Panc1 (cell line): Measurements from ENCODE around the gene SBF1. TPM values are rescaled to one million over a fixed set of nuclear protein-coding genes. Genes with fewer than 3 reads are reported as not detected.
A peak's percentile ranks its signal among the peaks of the same experiment; 100 is the strongest.

Source experiments
- ATAC-seq: fragments of 200-7000 bp; cut with Tn5 transposase; 2 replicates; pipeline ENCODE4 v1.9.1; 2020; ENCODE audit warnings: mild to moderate bottlenecking, moderate library complexity
- BruUV-seq: library from RNA; stranded (reverse); fragments of 400-500 nt; replicated peaks from 2 replicates; lab custom pipeline; 2021; lab: Mats Ljungman, UMichigan
- CTCF ChIA-PET: fragments of 300-600 bp; sonication (Branson Sonifier 250); formaldehyde crosslinking; loops from one replicate; lab custom pipeline; 2022; ENCODE audit warnings: antibody characterized with exemption; lab: Charles Lee
- POLR2A ChIA-PET: fragments of 300-600 bp; sonication (Branson Sonifier 250); formaldehyde crosslinking; loops from one replicate; lab custom pipeline; 2022; ENCODE audit warnings: antibody characterized with exemption; lab: Charles Lee
- DNase-seq: peaks from one replicate; pipeline ENCODE4 v3.0.0-alpha.2; 2010; ENCODE audit warnings: low read depth, low spot score
- H3K27ac ChIP-seq: 2 replicates; pipeline ENCODE4 v1.5.1; 2011; ENCODE audit warnings: mild to moderate bottlenecking, low read length, inconsistent platforms
- H3K27me3 ChIP-seq: fragments of 200-500 bp; sonication (Bioruptor generic); 2 replicates; pipeline ENCODE4 v1.6.0; 2014; ENCODE audit warnings: low read length, inconsistent platforms; ENCODE audit not compliant: control insufficient read depth, insufficient read depth
- H3K36me3 ChIP-seq: fragments of 200-500 bp; sonication (Bioruptor generic); 2 replicates; pipeline ENCODE4 v1.5.1; 2014; ENCODE audit warnings: inconsistent platforms, mild to moderate bottlenecking, low read length, moderate library complexity; ENCODE audit not compliant: control insufficient read depth, insufficient read depth
- H3K4me1 ChIP-seq: 2 replicates; pipeline ENCODE4 v1.5.1; 2011; ENCODE audit warnings: inconsistent platforms, mild to moderate bottlenecking, low read length, moderate library complexity; ENCODE audit not compliant: control insufficient read depth, insufficient read depth
- H3K4me3 ChIP-seq, 2 experiments: 2 replicates each; pipeline ENCODE4 v1.5.1; 2011 to 2012; ENCODE audit warnings: low read depth in 2 of 2, low read length in 2 of 2, mild to moderate bottlenecking in 2 of 2, inconsistent platforms in 1 of 2, moderate library complexity in 1 of 2
- H3K9me3 ChIP-seq: fragments of 200-500 bp; sonication (Bioruptor generic); 2 replicates; pipeline ENCODE4 v1.5.1; 2014; ENCODE audit warnings: low read depth, mild to moderate bottlenecking, inconsistent platforms, low read length, moderate library complexity; ENCODE audit not compliant: control insufficient read depth, insufficient read depth
- CTCF ChIP-seq: fragments of 450-650 bp; IDR thresholded peaks from 2 replicates; pipeline ENCODE4 v1.5.1; 2017; ENCODE audit warnings: mild to moderate bottlenecking
- POLR2AphosphoS5 ChIP-seq: IDR thresholded peaks from 2 replicates; pipeline ENCODE4 v1.6.1; 2012; ENCODE audit warnings: mild to moderate bottlenecking, low read depth, low read length, moderate library complexity
- REST ChIP-seq, 2 experiments: IDR thresholded peaks; 2 replicates each; pipeline ENCODE4 v1.6.1; 2011 to 2012; ENCODE audit warnings: low read depth in 2 of 2, control low read depth in 1 of 2, low read length in 1 of 2, mild to moderate bottlenecking in 1 of 2, moderate library complexity in 1 of 2; ENCODE audit not compliant: insufficient read depth in 1 of 2
- SIN3A ChIP-seq: IDR thresholded peaks from 2 replicates; pipeline ENCODE4 v1.6.1; 2012; ENCODE audit warnings: low read depth, mild to moderate bottlenecking, low read length, moderate library complexity, borderline replicate concordance; ENCODE audit not compliant: insufficient read depth
- TCF7L2 ChIP-seq: IDR thresholded peaks from 2 replicates; pipeline ENCODE4 v1.6.1; 2011; ENCODE audit warnings: mild to moderate bottlenecking, low read depth, low read length, inconsistent platforms
- in situ Hi-C: cut with HindIII; loops from 2 replicates; pipeline ENCODE4 v1.10.0; 2016; ENCODE audit warnings: low sequenced_read_pairs, low pct_unique_long_range_greater_than_20kb
- intact Hi-C: fragments of 100-400 bp; cut with micrococcal nuclease; formaldehyde crosslinking; loops from one replicate; pipeline ENCODE4 v1.10.0; 2022; ENCODE audit not compliant: unreplicated experiment
- total RNA-seq: library from RNA; stranded (reverse); gene quantifications from one replicate; pipeline ENCODE4 v1.2.1, GENCODE V29; 2021; ENCODE audit not compliant: unreplicated experiment

SBF1 gene
- total RNA-seq, 1 experiment from 2014 or later, result 59.2 TPM

- in situ Hi-C loops (no loop called here), intact Hi-C loops (no loop called here)
- Histone ChIP-seq H3K27ac (peak overlapping the region; percentile 63; the same call in 1 of the 2 replicates), H3K36me3 (no peaks in the 10 kb centered on the region), H3K27me3 (no peaks in the 10 kb centered on the region), H3K4me1 (peaks cover 22% of the 10 kb centered on the region), H3K4me3 (no peak overlapping the region), H3K9me3 (no peaks in the 10 kb centered on the region)
- ATAC-seq (no peak), DNase-seq (no peak)
- ChIA-PET POLR2A (no interaction called here), CTCF (interaction anchor here (0.6 kb wide), 1 partner anchor 15 kb away, joined by 3 read pairs; no protein-coding TSS in a partner anchor)
- BruUV-seq, result TSS peak; percentile 94
- TF ChIP-seq POLR2AphosphoS5 (no peak; the same call in 1 of the 2 replicates), SIN3A (no peak), CTCF (no peak), REST (IDR thresholded peaks at IDR 0.05; ENCODE audit: insufficient read depth in 1 of 2, low read depth in 2 of 2, low read length in 1 of 2) (no peak), TCF7L2 (no peak)
Measured at GRCh38 chr22:50443197-50443596, 31.6 kb downstream of the SBF1 start.

GRCh38 chr22:50441428-50441993 is 33.3 kb downstream of the SBF1 start:
- BruUV-seq, result no TSS peak
- POLR2A ChIA-PET, result no interaction called here
- ATAC-seq, result no peak

More at GRCh38 chr22:50441428-50441993, 33.3 kb downstream of the SBF1 start:
- Histone ChIP-seq H3K4me3 (no peak overlapping the region), H3K27me3 (no peaks in the 10 kb centered on the region), H3K27ac (no peak overlapping the region), H3K9me3 (no peaks in the 10 kb centered on the region), H3K36me3 (no peaks in the 10 kb centered on the region), H3K4me1 (peaks cover 22% of the 10 kb centered on the region)
- CTCF ChIA-PET, result no interaction called here
- intact Hi-C loops (no loop called here), in situ Hi-C loops (no loop called here)
- DNase-seq, result no peak
- TF ChIP-seq POLR2AphosphoS5 (no peak), REST (IDR thresholded peaks at IDR 0.05; ENCODE audit: insufficient read depth in 1 of 2, low read depth in 2 of 2, low read length in 1 of 2) (no peak), CTCF (no peak), SIN3A (no peak), TCF7L2 (no peak)
